Activated T-cell treated with anti-CD3 and anti-CD28 coated beads for 48 hours (primary cell): ENCODE measurements around the gene HEBP2.
"Not testable (repeated sequence)": the region's sequence is repeated elsewhere in the genome, so short reads cannot be mapped to it uniquely, and the experiment has no call there.

ENCODE experiments used
- DNase-seq: peaks from one replicate; pipeline ENCODE4 v3.0.0-alpha.2; 2020; ENCODE audit warnings: low read depth

The HEBP2 gene

GRCh38 chr6:138424004-138424904, 20.2 kb downstream of the HEBP2 start:
- no peak for DNase-seq

- DNase-seq, result not testable (repeated sequence)
Measured at GRCh38 chr6:138425256-138425655, 21.2 kb downstream of the HEBP2 start.

- DNase-seq, result no peak
Measured at GRCh38 chr6:138426500-138427123, 22.6 kb downstream of the HEBP2 start.

GRCh38 chr6:138427701-138428100, 23.7 kb downstream of the HEBP2 start:
- no peak for DNase-seq

GRCh38 chr6:138428944-138429598, 25.0 kb downstream of the HEBP2 start:
- no peak for DNase-seq

- no peak for DNase-seq
Measured at GRCh38 chr6:138429761-138430160, 25.7 kb downstream of the HEBP2 start.

DNA sequence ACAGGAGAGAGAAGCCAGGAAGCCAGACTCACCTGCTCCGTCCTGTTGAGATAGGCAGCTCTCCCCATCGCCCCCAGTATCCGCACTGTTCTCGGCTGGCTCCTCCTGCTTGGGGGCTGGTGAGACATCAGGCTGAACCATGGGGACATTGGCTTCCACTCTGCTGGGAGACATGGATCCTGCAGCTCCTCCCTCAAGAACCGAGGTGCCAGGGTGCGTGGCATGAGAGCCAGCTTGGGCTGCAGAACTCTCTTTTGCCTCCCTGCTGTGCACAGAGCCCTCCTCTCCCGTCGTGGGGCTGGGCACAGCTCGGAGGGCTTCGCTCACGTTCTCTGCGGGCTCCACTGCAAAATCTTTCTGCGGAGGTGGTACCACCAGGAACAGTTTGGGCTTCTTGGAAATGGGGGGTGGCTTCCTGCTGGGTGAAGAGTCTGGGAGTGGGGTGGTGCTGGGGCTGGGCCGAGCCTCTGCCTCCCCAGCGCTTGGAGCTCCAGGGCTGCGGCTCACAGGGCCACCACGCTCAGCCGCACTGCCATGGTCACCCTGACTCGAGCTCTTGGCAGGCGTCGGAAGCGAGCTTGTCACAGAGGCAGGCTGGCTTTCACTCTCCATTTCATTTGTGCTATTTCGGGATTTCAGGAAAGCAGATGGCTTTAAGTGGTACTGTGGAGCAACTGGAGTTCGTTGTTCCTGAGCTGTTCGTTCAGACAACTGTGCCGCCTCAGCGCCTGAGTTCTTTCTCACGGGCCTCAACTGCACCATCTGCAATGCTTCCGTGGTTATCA, 26.5 kb downstream of the HEBP2 start:
- no peak for DNase-seq

- no peak for DNase-seq
Measured at GRCh38 chr6:138431256-138432062, 27.4 kb downstream of the HEBP2 start.

DNA sequence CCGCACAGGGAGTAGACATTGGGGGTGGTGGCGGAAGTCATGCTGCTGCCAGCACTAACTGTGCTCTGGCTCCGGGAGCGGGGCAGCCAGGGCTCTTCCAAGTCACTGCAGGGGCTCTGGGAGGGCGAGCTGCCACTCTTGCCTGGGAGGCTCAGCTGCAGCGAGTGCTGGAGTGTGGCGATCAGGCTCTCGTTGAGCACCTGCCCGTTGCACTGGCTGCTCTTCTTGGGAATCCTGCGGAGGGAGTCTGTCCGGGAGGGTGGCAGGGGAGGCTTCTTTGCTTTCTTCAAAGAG, 28.0 kb downstream of the HEBP2 start:
- no peak for DNase-seq

DNA sequence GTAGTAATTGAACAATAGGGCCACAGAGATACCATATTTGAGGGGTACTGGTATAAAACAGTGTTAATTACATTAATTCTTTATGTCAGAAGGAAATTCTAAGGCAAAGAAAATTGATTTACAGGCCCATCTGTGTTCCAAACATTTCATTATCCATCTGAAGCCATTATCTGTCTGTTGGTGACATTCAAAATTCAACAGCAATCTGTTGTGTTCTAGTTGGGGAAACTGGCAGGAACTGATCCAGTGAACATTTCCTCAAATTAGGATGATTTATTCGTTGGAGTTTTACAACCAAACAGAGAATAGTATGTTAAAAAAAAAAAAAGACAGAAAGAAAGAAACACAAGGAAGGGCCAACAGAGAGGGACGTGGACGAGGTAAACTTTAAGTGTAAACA, 30.1 kb downstream of the HEBP2 start:
- no peak for DNase-seq

GRCh38 chr6:138434925-138435324, 30.9 kb downstream of the HEBP2 start:
- DNase-seq, result no peak

- DNase-seq, result no peak
Measured at GRCh38 chr6:138439546-138439945, 35.5 kb downstream of the HEBP2 start.

- DNase-seq, result no peak
Measured at GRCh38 chr6:138440296-138440695, 36.3 kb downstream of the HEBP2 start.

GRCh38 chr6:138440758-138441357, 36.8 kb downstream of the HEBP2 start:
- DNase-seq, result no peak

GRCh38 chr6:138441965-138442364, 37.9 kb downstream of the HEBP2 start:
- DNase-seq, result no peak

- no peak for DNase-seq
Measured at GRCh38 chr6:138442663-138443062, 38.6 kb downstream of the HEBP2 start.

- no peak for DNase-seq
Measured at GRCh38 chr6:138443979-138444378, 40.0 kb downstream of the HEBP2 start.

DNA sequence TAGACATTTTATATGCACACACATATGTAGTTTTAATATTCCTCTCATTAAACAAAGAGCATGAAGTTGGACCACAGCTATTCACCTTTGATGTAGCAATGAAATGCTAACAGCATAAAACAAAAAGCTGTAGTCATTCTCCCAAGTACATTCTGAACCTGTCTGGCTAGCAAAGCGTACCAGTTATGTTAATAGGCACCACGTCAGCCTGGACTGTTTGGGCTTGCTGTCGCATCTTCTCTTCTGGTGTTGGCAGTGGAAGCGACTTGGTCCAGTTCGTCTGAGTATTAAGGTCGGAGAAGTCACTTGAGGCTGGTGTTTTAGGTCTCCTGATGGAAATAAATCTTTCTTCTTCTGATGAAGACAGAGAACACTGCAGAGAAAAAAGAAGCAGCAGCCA, 42.8 kb downstream of the HEBP2 start:
- no peak for DNase-seq

GRCh38 chr6:138450445-138450844, 46.4 kb downstream of the HEBP2 start:
- DNase-seq, result no peak

DNA sequence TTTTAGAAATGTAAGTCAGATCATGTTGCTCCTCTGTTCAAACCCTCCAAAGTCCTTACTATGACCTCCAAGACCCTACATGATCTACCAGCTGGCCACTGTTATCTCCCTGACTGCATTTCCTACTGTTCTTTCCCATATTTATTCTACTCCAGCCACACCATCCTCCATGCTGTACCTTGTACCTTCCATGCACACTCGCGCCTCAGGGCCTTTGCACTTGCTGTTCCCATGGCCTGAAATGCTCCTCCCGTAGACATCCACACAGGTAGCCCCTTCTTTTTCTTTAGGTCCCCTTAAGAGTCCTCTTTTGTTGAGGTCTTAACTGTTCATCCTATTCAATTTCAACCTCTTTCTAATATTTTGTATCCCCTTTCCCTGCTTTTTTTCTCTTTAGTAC, 47.0 kb downstream of the HEBP2 start:
- DNase-seq, result no peak
